GM12878 (cell line): Measurements from ENCODE around the gene RBM4B. TPM values are rescaled to one million over a fixed set of nuclear protein-coding genes. Genes with fewer than 3 reads are reported as not detected.

Experiments used
- ATF3 ChIP-seq: IDR thresholded peaks from 2 replicates; pipeline ENCODE4 v1.6.1; 2011; ENCODE audit warnings: low read depth, mild to moderate bottlenecking, low read length, moderate library complexity, borderline replicate concordance; ENCODE audit errors: extremely low read depth
- BACH1 ChIP-seq: fragments of 450-650 bp; IDR thresholded peaks from 2 replicates; pipeline ENCODE4 v1.6.1; 2017; ENCODE audit warnings: mild to moderate bottlenecking, borderline replicate concordance
- CTCF ChIP-seq, 3 experiments: IDR thresholded peaks in 2 of 3; conservative IDR thresholded peaks in 1 of 3; 2 replicates each; pipeline ENCODE4 v1.5.1; 2011; ENCODE audit warnings: low read depth in 3 of 3, low read length in 3 of 3, mild to moderate bottlenecking in 3 of 3, control low read depth in 2 of 3, moderate library complexity in 2 of 3, inconsistent platforms in 1 of 3, mixed read lengths in 1 of 3; ENCODE audit not compliant: control insufficient read depth in 2 of 3, insufficient read depth in 1 of 3; ENCODE audit errors: extremely low read depth in 1 of 3
- FOXM1 ChIP-seq: IDR thresholded peaks from 2 replicates; pipeline ENCODE4 v1.6.1; 2012; ENCODE audit warnings: low read depth, mild to moderate bottlenecking, inconsistent platforms, low read length, moderate library complexity
- IKZF2 ChIP-seq, 2 experiments: fragments of 450-650 bp; IDR thresholded peaks; 2 replicates each; pipeline ENCODE4 v1.6.1; 2017; ENCODE audit warnings: mild to moderate bottlenecking in 2 of 2, moderate library complexity in 2 of 2
- KAT2A ChIP-seq: conservative IDR thresholded peaks from 2 replicates; pipeline ENCODE4 v1.6.1; 2011; ENCODE audit warnings: low read depth, low read length; ENCODE audit not compliant: control insufficient read depth
- MTA3 ChIP-seq: IDR thresholded peaks from 2 replicates; pipeline ENCODE4 v1.6.1; 2012; ENCODE audit warnings: low read length, inconsistent platforms, borderline replicate concordance
- MXI1 ChIP-seq: fragments of 150-350 bp; IDR thresholded peaks from 2 replicates; pipeline ENCODE4 v1.6.1; 2011; ENCODE audit warnings: low read depth, mild to moderate bottlenecking, inconsistent platforms, low read length, improper control_type of control experiment
- PAX8 ChIP-seq: fragments of 450-650 bp; IDR thresholded peaks from 2 replicates; pipeline ENCODE4 v1.6.1; 2017; ENCODE audit warnings: mild to moderate bottlenecking, moderate library complexity
- PBX3 ChIP-seq: IDR thresholded peaks from 2 replicates; pipeline ENCODE4 v1.6.1; 2011; ENCODE audit warnings: mild to moderate bottlenecking, low read depth, low read length, moderate library complexity; ENCODE audit not compliant: insufficient replicate concordance
- RELA ChIP-seq: fragments of 450-650 bp; IDR thresholded peaks from 2 replicates; pipeline ENCODE4 v1.8.0; 2014; ENCODE audit warnings: borderline replicate concordance; ENCODE audit not compliant: partially characterized antibody
- RFX5 ChIP-seq: IDR thresholded peaks from 2 replicates; pipeline ENCODE4 v1.6.1; 2011; ENCODE audit warnings: low read depth, low read length, improper control_type of control experiment
- SMARCA5 ChIP-seq: fragments of 450-650 bp; IDR thresholded peaks from 2 replicates; pipeline ENCODE4 v1.6.1; 2017; ENCODE audit warnings: mild to moderate bottlenecking
- SREBF1 ChIP-seq: IDR thresholded peaks from 2 replicates; pipeline ENCODE4 v1.6.1; 2012; ENCODE audit warnings: mild to moderate bottlenecking, low read length
- SUPT20H ChIP-seq: IDR thresholded peaks from 2 replicates; pipeline ENCODE4 v1.6.1; 2011; ENCODE audit warnings: low read depth, mild to moderate bottlenecking, low read length, moderate library complexity, borderline replicate concordance; ENCODE audit not compliant: control insufficient read depth
- TBL1XR1 ChIP-seq: IDR thresholded peaks from 2 replicates; pipeline ENCODE4 v1.6.1; 2012; ENCODE audit warnings: low read depth, low read length, improper control_type of control experiment
- WRNIP1 ChIP-seq: IDR thresholded peaks from 2 replicates; pipeline ENCODE4 v1.6.1; 2011; ENCODE audit warnings: low read depth, low read length, improper control_type of control experiment, borderline replicate concordance
- YBX1 ChIP-seq: fragments of 450-650 bp; IDR thresholded peaks from 2 replicates; pipeline ENCODE4 v1.6.1; 2016; ENCODE audit warnings: antibody characterized with exemption
- polyA plus RNA-seq, 11 experiments: library from polyadenylated mRNA; depleted of rRNA in 4 of 11; unstranded in 6 of 11; stranded (reverse) in 5 of 11; fragments of >200 nt; fragmentation: Nextera tagmentation in 4 of 11; fragmentation: Illumina TruSeq in 1 of 11; extraction: Ambion mirVana in 4 of 11; extraction: Trizol in 1 of 11; gene quantifications; 1 replicate in 1 of 11; 2 replicates in 10 of 11; pipeline versions ENCODE4 v1.2.1 to v1.2.3, GENCODE V29; 2011 to 2016; ENCODE audit warnings: inconsistent platforms in 2 of 11, missing spikeins in 2 of 11, low read depth in 1 of 11
- total RNA-seq, 4 experiments: library from RNA; depleted of rRNA in 3 of 4; stranded (reverse); fragments of >200 nt in 3 of 4; fragmentation: Illumina TruSeq in 1 of 4; extraction: Trizol in 1 of 4; gene quantifications; 2 replicates each; pipeline versions ENCODE4 v1.2.1 to v1.2.3, GENCODE V29; 2013 to 2021
- TF ChIP-seq, protein P1 (sequence below): fragments of 450-650 bp; IDR thresholded peaks from 2 replicates; pipeline ENCODE4 v1.6.1; 2017; ENCODE audit warnings: mild to moderate bottlenecking
- TF ChIP-seq, protein P2 (sequence below): fragments of 450-650 bp; IDR thresholded peaks from 2 replicates; pipeline ENCODE4 v1.6.1; 2016; ENCODE audit warnings: mild to moderate bottlenecking, moderate library complexity, borderline replicate concordance

Gene RBM4B
- total and polyA plus RNA-seq, 10 of the 15 experiments (the other 5 are each of a cell fraction or from before 2014, with no cell fraction given), result 16.1 to 37.0 (median 21.6) TPM

GRCh38 chr11:66617155-66617834, 60.4 kb downstream of the RBM4B start (continued):
- TF ChIP-seq CTCF (IDR thresholded peaks at IDR 0.05 in 2 of 3, conservative IDR thresholded peaks at IDR 0.05 in 1 of 3; ENCODE audit: control insufficient read depth in 2 of 3, extremely low read depth in 1 of 3, insufficient read depth in 1 of 3, low read depth in 3 of 3, low read length in 3 of 3) (no peak), YBX1 (no peak), KAT2A (no peak), SMARCA5 (0 out of 2 replicates have a peak, but pooled peaks have one; percentile 30), PBX3 (no peak), WRNIP1 (0 out of 2 replicates have a peak, but pooled peaks have one; percentile 37), MXI1 (no peak), PAX8 (no peak), MTA3 (no peak), BACH1 (0 out of 2 replicates have a peak, but pooled peaks have one; percentile 44), IKZF2 (IDR thresholded peaks at IDR 0.05) (0 out of 4 replicates have a peak, but pooled peaks of 1 of the 2 experiments have one; percentile 29), SREBF1 (no peak), ATF3 (no peak), RELA (no peak), TBL1XR1 (no peak; the same call in 1 of the 2 replicates), FOXM1 (no peak), RFX5 (no peak), SUPT20H (no peak)
- TF ChIP-seq, protein P1, sequence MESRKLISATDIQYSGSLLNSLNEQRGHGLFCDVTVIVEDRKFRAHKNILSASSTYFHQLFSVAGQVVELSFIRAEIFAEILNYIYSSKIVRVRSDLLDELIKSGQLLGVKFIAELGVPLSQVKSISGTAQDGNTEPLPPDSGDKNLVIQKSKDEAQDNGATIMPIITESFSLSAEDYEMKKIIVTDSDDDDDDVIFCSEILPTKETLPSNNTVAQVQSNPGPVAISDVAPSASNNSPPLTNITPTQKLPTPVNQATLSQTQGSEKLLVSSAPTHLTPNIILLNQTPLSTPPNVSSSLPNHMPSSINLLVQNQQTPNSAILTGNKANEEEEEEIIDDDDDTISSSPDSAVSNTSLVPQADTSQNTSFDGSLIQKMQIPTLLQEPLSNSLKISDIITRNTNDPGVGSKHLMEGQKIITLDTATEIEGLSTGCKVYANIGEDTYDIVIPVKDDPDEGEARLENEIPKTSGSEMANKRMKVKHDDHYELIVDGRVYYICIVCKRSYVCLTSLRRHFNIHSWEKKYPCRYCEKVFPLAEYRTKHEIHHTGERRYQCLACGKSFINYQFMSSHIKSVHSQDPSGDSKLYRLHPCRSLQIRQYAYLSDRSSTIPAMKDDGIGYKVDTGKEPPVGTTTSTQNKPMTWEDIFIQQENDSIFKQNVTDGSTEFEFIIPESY, result no peak
- TF ChIP-seq, protein P2, sequence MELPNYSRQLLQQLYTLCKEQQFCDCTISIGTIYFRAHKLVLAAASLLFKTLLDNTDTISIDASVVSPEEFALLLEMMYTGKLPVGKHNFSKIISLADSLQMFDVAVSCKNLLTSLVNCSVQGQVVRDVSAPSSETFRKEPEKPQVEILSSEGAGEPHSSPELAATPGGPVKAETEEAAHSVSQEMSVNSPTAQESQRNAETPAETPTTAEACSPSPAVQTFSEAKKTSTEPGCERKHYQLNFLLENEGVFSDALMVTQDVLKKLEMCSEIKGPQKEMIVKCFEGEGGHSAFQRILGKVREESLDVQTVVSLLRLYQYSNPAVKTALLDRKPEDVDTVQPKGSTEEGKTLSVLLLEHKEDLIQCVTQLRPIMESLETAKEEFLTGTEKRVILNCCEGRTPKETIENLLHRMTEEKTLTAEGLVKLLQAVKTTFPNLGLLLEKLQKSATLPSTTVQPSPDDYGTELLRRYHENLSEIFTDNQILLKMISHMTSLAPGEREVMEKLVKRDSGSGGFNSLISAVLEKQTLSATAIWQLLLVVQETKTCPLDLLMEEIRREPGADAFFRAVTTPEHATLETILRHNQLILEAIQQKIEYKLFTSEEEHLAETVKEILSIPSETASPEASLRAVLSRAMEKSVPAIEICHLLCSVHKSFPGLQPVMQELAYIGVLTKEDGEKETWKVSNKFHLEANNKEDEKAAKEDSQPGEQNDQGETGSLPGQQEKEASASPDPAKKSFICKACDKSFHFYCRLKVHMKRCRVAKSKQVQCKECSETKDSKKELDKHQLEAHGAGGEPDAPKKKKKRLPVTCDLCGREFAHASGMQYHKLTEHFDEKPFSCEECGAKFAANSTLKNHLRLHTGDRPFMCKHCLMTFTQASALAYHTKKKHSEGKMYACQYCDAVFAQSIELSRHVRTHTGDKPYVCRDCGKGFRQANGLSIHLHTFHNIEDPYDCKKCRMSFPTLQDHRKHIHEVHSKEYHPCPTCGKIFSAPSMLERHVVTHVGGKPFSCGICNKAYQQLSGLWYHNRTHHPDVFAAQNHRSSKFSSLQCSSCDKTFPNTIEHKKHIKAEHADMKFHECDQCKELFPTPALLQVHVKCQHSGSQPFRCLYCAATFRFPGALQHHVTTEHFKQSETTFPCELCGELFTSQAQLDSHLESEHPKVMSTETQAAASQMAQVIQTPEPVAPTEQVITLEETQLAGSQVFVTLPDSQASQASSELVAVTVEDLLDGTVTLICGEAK, result no peak
